GM12892 (cell line): ENCODE results near the gene CTNNA3.

ENCODE experiments used
- DNase-seq: peaks from one replicate; pipeline ENCODE4 v3.0.0; 2011; ENCODE audit not compliant: insufficient read length
- FAIRE-seq: peaks from 2 replicates; lab custom pipeline; 2011; peaks lifted over from hg19 to GRCh38; lab: Jason Lieb, UNC
- POLR2A ChIP-seq: IDR thresholded peaks from 2 replicates; pipeline ENCODE4 v1.6.1; 2011; ENCODE audit warnings: low read depth, low read length, control low read depth
- POLR2AphosphoS5 ChIP-seq: IDR thresholded peaks from 2 replicates; pipeline ENCODE4 v1.6.1; 2011; ENCODE audit warnings: low read depth, low read length, control low read depth
- TAF1 ChIP-seq: IDR thresholded peaks from 2 replicates; pipeline ENCODE4 v1.6.1; 2011; ENCODE audit warnings: low read depth, mild to moderate bottlenecking, control low read depth, low read length, borderline replicate concordance

CTNNA3 gene

GRCh38 chr10:66295602-66296001 is 1400.4 kb downstream of the CTNNA3 start:
- no peak for FAIRE-seq
- TF ChIP-seq POLR2AphosphoS5, result no peak
- TF ChIP-seq TAF1, result no peak
- TF ChIP-seq POLR2A, result no peak
- no peak for DNase-seq

GRCh38 chr10:66294538-66294937 is 1401.5 kb downstream of the CTNNA3 start:
- no peak for TF ChIP-seq POLR2A
- no peak for TF ChIP-seq TAF1
- no peak for TF ChIP-seq POLR2AphosphoS5
- FAIRE-seq, result no peak
- DNase-seq, result no peak

DNA sequence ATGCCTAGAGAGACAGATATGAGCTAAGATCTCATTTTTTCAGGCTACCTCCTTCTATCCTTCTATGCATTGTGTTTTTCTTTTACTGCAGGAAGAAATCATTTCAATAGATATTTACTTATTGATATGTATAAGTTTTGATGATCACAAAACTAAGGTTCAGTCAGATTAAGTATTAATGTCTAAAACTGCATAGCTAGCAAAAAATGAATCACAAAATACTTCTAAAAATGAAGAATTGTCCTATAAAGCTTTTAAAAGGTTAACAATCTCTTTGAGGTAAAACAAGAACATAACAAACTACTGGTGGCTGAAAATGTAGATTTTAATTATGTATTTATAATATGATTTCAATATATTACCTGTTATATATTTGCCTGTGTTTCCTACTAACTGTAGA is 1403.1 kb downstream of the CTNNA3 start:
- no peak for DNase-seq
- TF ChIP-seq POLR2AphosphoS5, result no peak
- TF ChIP-seq POLR2A, result no peak
- no peak for FAIRE-seq

- DNase-seq (no peak), FAIRE-seq (no peak)
- no peak for TF ChIP-seq POLR2AphosphoS5
- no peak for TF ChIP-seq TAF1
- no peak for TF ChIP-seq POLR2A
Observed at GRCh38 chr10:66292456-66292855, 1403.5 kb downstream of the CTNNA3 start.

DNA sequence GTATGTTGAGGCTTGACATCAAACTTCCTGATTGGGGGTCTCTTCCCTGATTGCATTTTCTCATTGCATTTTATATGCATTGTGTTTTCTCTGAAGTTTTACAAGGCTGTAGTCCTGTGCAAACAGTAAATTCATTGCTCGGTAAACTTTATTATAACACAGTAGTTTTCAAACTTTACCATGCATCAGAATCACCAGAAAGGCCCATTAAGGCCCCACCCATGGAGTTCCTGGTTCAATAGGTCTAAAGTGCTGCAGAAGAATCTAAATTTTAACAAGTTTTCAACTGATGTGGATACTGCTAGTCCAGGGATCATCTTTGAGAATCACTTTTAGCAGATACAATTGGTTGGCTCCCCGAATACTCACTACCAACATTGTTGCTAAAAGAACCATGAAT is 1404.9 kb downstream of the CTNNA3 start:
- DNase-seq, result no peak
- TF ChIP-seq TAF1, result no peak
- TF ChIP-seq POLR2AphosphoS5, result no peak
- TF ChIP-seq POLR2A, result no peak
- FAIRE-seq, result no peak

DNA sequence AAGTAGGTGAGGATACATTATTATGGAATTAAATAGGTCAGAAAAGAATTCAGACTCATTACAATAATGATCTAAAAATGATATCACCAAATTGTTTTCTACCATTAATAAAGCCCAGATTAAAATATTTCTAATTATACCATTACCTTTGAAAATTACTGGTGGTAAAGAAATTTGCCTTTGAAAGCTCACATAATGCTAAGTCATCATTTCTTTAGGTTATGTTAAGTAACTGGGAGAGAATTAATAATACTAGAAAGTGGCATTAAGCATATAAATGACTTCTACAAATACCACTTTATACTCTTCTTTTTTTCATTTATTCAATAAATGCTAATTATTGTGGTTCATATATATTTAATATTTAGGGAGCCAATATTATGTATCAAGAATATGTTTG is 1411.4 kb downstream of the CTNNA3 start:
- TF ChIP-seq POLR2AphosphoS5 (no peak), POLR2A (no peak), TAF1 (no peak)
- DNase-seq, result no peak
- FAIRE-seq, result no peak

GRCh38 chr10:66283874-66284464 is 1412.0 kb downstream of the CTNNA3 start:
- no peak for TF ChIP-seq POLR2A
- DNase-seq (no peak), FAIRE-seq (no peak)

GRCh38 chr10:66283064-66283463 is 1412.9 kb downstream of the CTNNA3 start:
- DNase-seq, result no peak
- no peak for TF ChIP-seq TAF1
- TF ChIP-seq POLR2A, result no peak
- no peak for TF ChIP-seq POLR2AphosphoS5
- no peak for FAIRE-seq

DNA sequence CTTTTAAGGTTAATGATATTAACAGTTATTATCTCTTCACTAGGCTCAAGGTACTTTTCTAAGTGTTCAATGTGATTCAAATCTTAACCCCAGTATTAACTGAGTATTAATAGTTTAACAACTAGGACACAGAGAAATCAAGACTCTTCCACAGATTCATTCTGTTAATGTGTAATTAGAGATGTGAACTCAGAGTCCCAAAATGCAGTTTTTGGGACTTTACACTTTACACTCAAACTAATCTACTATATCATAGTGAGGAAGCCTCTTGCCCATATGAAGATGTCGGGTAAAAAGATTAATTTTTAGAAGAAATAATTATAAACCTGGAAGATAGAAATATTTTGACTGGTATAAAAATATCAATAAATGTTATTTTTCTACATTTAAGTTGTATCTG is 1414.7 kb downstream of the CTNNA3 start:
- FAIRE-seq, result no peak
- DNase-seq, result no peak
- no peak for TF ChIP-seq TAF1
- TF ChIP-seq POLR2AphosphoS5, result no peak
- no peak for TF ChIP-seq POLR2A

DNA sequence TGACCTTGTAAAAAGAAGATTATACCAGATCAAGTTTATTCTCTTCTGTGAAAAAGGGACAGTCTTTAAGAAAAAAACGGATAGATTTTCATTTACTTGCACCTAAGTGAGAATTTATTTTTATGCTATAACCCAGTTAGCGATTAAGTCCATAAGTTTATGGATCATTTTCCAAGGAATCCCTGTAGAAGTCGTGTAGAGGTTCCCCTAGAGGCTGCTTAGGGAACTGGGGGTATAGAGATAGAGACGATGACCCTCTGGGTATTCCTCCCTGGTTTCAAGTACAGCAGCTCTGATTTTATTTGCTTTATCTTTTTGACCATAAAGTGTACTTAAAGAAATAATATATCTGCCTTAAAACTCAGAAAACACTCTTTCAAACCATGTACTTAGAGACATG is 1418.5 kb downstream of the CTNNA3 start:
- DNase-seq, result no peak
- TF ChIP-seq POLR2A (no peak), POLR2AphosphoS5 (no peak), TAF1 (no peak)
- FAIRE-seq, result no peak

DNA sequence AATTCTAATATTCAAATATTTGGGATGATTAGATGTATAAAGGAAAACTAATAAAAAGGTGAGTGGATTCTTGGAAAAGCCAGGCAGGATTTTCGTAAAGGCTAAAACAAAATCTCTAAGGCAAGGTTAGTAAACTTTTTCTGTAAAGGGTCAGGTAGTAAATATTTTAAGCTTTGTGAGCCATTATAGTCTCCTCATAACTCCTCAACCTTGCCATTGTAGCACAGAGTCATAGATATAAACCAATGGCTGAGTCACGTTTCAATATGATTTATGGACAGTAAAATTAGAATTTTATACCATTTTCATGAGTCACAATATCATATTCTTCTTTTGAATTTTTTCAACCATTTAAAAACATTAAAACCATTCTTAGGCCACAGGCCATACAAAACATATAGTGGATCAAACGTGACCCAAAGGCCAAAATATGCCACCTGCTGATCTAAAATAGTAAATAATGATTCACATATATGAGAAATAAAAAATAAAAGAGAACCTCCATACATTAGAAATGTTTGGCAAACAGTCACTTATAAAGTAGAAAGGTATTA is 1422.0 kb downstream of the CTNNA3 start:
- TF ChIP-seq POLR2A (no peak), TAF1 (no peak), POLR2AphosphoS5 (no peak)
- no peak for FAIRE-seq
- DNase-seq, result no peak

- DNase-seq (no peak), FAIRE-seq (no peak)
- TF ChIP-seq TAF1 (no peak), POLR2AphosphoS5 (no peak), POLR2A (no peak)
Observed at GRCh38 chr10:66265398-66265797, 1430.6 kb downstream of the CTNNA3 start.

- TF ChIP-seq POLR2A (no peak), POLR2AphosphoS5 (no peak), TAF1 (no peak)
- DNase-seq (no peak), FAIRE-seq (no peak)
Observed at GRCh38 chr10:66259836-66260235, 1436.2 kb downstream of the CTNNA3 start.
